AG04450 (cell line): ENCODE results near the gene CD2. TPM values are rescaled to one million over a fixed set of nuclear protein-coding genes. Genes with fewer than 3 reads are reported as not detected.

Experiments
- CTCF ChIA-PET: fragments of 300-600, 350-600 bp; formaldehyde crosslinking; extraction: SDS; loops from one replicate; lab custom pipeline; 2022; ENCODE audit warnings: antibody characterized with exemption, inconsistent platforms; lab: Charles Lee
- POLR2A ChIA-PET: fragments of 350-600 bp; formaldehyde crosslinking; extraction: SDS; loops from one replicate; lab custom pipeline; 2021; ENCODE audit warnings: antibody characterized with exemption, inconsistent platforms; lab: Yijun Ruan, JAX
- DNase-seq: peaks from one replicate; pipeline ENCODE4 v3.0.0-alpha.2; 2011; ENCODE audit warnings: low read depth, low spot score
- H3K27ac ChIP-seq: one replicate; pipeline ENCODE4 v1.5.1; 2012; ENCODE audit warnings: low read depth, low read length, control low read depth
- H3K27me3 ChIP-seq: one replicate; pipeline ENCODE4 v1.6.0; 2012; ENCODE audit warnings: low read length; ENCODE audit not compliant: control insufficient read depth, insufficient read depth
- H3K4me3 ChIP-seq: 2 replicates; pipeline ENCODE4 v1.5.1; 2011; ENCODE audit warnings: mild to moderate bottlenecking, low read depth, low read length, control low read depth
- H3K9me3 ChIP-seq: 2 replicates; pipeline ENCODE4 v1.5.1; 2012; ENCODE audit warnings: low read length; ENCODE audit not compliant: control insufficient read depth, insufficient read depth
- CTCF ChIP-seq: IDR thresholded peaks from 2 replicates; pipeline ENCODE4 v1.5.1; 2011; ENCODE audit warnings: low read depth, low read length, control low read depth, inconsistent platforms
- polyA plus RNA-seq: library from polyadenylated mRNA; depleted of rRNA; stranded (reverse); fragments of >200 nt; gene quantifications from 2 replicates; pipeline ENCODE4 v1.2.3, GENCODE V29; 2011

Gene CD2
- polyA plus RNA-seq, 1 experiment = not detected

GRCh38 chr1:116737020-116737854 is 17.0 kb upstream of the CD2 start:
- H3K4me3 ChIP-seq = no peak overlapping the region
- POLR2A ChIA-PET = no interaction called here
- DNase-seq = peak; percentile 3
- CTCF ChIA-PET = interaction anchor here (0.6 to 3.2 kb wide), 17 partner anchors 9 to 547 kb away, joined by 3 to 50 read pairs (median 4); partner anchors contain the start of gene TTF2
- no peak overlapping the region for H3K27ac ChIP-seq
- TF ChIP-seq CTCF = peak; percentile 76
- H3K27me3 ChIP-seq = no peaks in the 10 kb centered on the region
- peaks cover 10% of the 10 kb centered on the region for H3K9me3 ChIP-seq

GRCh38 chr1:116737855-116738321 is 16.3 kb upstream of the CD2 start:
- CTCF ChIA-PET = interaction anchor here (0.6 to 3.2 kb wide), 17 partner anchors 9 to 547 kb away, joined by 3 to 50 read pairs (median 4); partner anchors contain the start of gene TTF2
- POLR2A ChIA-PET = no interaction called here

GRCh38 chr1:116738673-116739370 is 15.4 kb upstream of the CD2 start:
- ChIA-PET POLR2A (no interaction called here), CTCF (interaction anchor here (1.3 to 3.2 kb wide), 5 partner anchors 14 to 546 kb away, joined by 4 to 50 read pairs (median 6); partner anchors contain the start of gene TTF2)
- DNase-seq = no peak

More at GRCh38 chr1:116737855-116738321, 16.3 kb upstream of the CD2 start:
- DNase-seq = no peak
- peaks cover 14% of the 10 kb centered on the region for H3K9me3 ChIP-seq
- H3K4me3 ChIP-seq = no peak overlapping the region
- no peak overlapping the region for H3K27ac ChIP-seq
- H3K27me3 ChIP-seq = no peaks in the 10 kb centered on the region
- TF ChIP-seq CTCF = no peak

GRCh38 chr1:116739371-116740012 is 14.7 kb upstream of the CD2 start:
- TF ChIP-seq CTCF = no peak
- Histone ChIP-seq H3K4me3 (no peak overlapping the region), H3K27me3 (no peaks in the 10 kb centered on the region), H3K27ac (no peak overlapping the region), H3K9me3 (peaks cover 22% of the 10 kb centered on the region)
- no peak for DNase-seq
- ChIA-PET POLR2A (no interaction called here), CTCF (interaction anchor here (0.6 to 3.2 kb wide), 4 partner anchors 15 to 318 kb away, joined by 3 to 50 read pairs (median 13); partner anchors contain the start of gene TTF2)

More at GRCh38 chr1:116738673-116739370, 15.4 kb upstream of the CD2 start:
- Histone ChIP-seq H3K9me3 (peaks cover 19% of the 10 kb centered on the region), H3K27me3 (no peaks in the 10 kb centered on the region), H3K4me3 (no peak overlapping the region), H3K27ac (no peak overlapping the region)
- TF ChIP-seq CTCF = no peak
